GM21515 (cell line): ENCODE results near the gene NIPA2.
A peak's percentile ranks its signal among the peaks of the same experiment; 100 is the strongest.

Source experiments
- ATAC-seq: cut with Tn5 transposase; IDR thresholded peaks from one replicate; pipeline ENCODE4 v1.9.1; 2021; ENCODE audit not compliant: unreplicated experiment

NIPA2 gene

DNA sequence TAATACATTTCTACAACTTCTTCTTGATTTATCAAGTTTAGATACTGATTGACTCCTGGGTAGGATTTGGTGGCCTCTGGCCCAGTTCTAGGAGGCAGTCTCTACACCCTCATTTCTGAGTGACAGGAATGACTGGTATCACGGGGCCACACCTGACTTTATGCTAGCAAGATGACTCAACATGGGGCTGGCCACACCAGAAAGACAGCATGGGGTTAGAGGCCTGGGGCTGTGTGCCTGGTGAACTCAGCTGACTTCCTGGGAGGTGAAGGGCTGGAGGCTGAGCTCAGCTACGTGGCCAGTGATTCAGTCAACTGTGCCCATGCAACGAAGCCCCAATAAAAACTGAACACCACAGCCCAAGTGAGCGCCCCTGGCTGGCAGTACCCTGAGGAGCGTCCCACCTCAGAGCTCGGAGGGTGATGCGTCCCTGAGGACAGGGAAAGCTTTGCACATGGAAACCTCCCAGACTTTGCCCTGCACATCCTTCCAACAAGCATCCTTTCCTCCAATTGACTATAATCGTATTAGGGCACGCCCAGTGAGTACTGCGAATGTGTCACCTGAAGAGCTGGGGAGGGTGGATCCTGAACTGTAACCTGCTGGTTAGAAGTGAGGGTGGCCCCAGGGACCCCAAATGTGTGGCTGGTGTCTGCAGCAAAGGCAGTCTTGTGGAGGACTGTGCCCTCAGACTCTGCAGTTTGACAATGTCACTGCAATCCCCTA, 57.2 kb downstream of the NIPA2 start:
- peak; percentile 70 for ATAC-seq

DNA sequence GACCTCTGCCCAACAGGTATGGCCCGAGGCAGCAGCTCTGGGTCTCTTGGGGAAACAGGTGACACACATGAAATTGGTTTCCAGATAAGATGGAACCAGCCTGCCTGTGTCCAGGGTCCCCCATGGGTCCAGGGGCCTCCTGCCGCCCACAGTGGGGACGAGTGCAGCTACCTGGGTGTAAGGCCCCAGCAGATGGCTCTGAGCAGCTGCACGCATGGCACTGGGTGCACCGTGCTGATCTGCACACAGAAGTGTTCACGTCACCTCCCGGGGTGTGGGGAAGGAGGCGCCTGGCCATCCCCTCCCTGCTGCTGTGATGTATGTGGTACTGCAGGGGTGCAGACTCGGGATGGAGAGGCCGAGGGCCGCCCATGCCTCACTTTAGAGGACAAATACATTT, 63.6 kb downstream of the NIPA2 start:
- ATAC-seq: no peak

DNA sequence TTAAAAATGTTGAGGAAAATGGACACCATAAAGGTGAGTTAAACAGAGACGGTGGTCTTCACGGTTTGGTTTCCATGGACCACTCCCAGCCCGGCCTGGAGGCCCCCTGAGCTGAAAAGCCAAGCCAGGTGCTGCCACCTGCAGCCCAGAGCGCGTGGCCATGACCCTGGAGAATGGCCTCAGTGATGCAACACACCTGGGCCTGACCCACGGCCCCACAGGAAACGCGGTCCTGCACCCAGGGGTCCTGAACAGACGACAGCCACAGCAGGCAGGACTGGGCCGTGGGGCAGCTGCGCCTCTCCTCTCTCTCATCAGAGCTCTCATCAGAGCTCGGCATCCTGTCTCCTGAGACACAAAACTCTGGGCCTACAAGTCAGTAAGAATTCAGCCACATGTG, 64.1 kb downstream of the NIPA2 start:
- ATAC-seq: no peak

DNA sequence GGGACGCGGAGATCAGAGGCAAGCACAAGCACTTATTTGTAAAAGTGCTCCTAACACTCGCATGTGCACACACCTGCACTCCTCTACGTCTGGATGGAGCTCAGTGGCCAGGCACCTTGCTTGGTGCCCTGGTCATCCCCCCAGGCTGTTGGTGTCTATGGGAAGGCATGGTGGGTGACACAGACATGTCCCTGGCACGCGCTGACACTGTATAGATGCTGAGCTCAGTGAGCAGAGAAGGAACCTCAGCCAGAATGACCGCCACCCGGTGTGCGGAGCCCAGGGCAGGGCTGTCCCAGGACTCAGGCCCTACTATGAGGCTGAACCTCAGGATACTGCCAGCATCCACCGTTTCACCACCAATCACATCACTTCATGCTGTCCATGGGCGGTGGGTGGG, 64.5 kb downstream of the NIPA2 start:
- ATAC-seq: no peak

DNA sequence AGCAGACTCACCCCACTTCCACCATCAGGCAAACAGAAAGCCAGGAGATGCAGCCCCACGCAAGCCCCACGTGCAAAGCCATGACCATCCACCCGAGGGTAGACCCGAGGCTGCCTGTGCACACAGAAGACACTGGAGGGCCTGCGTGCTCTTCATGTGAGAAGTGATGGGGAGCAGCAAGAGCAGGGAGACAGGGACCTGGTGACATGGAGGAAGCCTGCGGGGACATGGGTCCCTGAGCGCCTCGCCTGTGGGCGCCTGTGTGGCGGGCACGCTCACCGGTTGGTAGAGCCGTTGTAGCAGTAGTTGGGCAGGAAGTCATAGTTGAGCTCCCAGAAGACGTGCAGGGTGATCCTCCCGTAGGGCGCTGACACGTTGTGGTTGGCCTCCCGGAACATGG, 65.0 kb downstream of the NIPA2 start:
- ATAC-seq: no peak

DNA sequence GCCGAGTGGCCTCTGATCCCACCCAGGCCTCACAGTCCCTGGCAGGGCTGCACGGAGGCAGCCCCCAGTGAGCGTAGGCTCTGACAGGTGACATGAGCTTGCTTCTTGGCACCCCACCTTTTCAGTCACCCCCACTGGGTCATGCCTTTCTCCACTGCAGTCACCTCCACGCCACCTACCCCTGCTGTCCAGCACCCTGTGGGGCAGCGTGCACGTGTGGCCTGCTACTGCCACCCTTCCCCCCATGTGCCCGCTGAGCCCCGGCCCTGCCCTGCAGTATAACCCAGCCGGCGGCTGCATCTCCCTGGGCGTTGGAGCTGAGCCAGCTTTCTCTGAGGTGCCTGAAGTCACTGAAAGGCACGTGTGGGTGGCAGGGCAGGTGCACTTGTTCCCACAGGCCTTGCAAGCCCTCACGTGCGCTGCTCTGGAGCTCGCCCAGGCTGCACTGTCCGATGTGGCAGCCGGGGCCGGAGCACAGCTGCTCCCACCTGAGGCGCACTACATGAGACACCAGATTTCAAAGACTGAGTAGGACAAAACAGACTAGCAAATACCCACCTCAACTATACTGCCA, 65.6 kb downstream of the NIPA2 start:
- ATAC-seq: no peak

GRCh38 chr15:22904736-22905135, 66.3 kb downstream of the NIPA2 start:
- ATAC-seq: no peak

GRCh38 chr15:22907161-22907950, 68.9 kb downstream of the NIPA2 start:
- ATAC-seq: no peak

DNA sequence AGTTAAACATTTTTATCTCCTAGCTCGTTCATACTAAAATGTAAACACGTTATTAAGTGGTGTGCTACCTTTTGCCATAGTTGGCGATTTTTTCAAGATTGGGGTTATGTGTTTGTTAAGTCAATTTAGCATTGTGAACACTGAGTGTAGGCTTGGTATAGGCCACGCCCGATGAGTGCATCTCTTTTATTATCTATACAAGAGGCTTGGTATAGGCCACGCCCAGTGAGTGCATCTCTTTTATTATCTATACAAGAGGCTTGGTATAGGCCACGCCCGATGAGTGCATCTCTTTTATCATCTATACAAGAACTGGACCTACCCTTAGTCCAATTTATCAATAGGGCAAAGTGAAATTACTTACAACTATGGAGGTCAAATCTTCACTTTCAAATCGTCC, 70.4 kb downstream of the NIPA2 start:
- no peak for ATAC-seq

GRCh38 chr15:22911306-22911705, 72.8 kb downstream of the NIPA2 start:
- no peak for ATAC-seq

- no peak for ATAC-seq
Measured at GRCh38 chr15:22912256-22912655, 73.8 kb downstream of the NIPA2 start.

- ATAC-seq: no peak
Measured at GRCh38 chr15:22913646-22914380, 75.3 kb downstream of the NIPA2 start.

DNA sequence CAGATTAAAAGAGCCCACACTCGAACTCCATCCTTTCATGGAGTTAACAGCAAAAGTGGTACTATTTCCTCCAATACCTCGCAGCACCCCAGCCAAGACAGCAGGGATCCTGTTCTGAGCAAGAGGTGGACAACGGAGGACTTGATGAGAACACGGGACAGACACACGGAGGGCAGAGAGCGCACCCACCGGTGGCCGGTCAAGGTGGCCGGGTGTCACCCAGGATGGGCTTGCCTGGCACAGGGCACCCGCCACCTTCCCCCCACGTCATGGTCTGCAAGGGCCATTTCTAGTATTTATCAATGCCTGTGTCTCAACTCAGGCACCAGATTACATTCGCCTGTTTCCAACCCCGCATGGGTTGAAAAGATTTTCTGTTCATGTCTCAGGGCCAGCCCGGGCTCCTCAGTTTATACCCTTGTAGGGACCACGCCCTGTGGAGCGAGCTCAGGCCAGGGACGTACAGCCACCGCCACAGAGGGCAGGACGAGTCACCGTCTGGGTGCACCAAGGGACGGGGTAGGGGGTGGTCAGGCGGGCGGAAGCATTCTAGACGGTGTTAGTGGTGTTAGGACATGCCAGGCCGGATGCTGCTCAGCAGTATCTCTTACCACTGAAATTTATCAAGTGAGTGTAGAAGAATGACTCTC, 77.5 kb downstream of the NIPA2 start:
- no peak for ATAC-seq

- ATAC-seq: no peak
Measured at GRCh38 chr15:22916606-22917350, 78.3 kb downstream of the NIPA2 start.

- no peak for ATAC-seq
Measured at GRCh38 chr15:22917556-22917955, 79.1 kb downstream of the NIPA2 start.
